Measurements from ENCODE around the gene RGS5.

Gene RGS5

GRCh38 chr1:163162381-163162914 lies 40.3 kb downstream of the RGS5 start:
- no peak for DNase-seq
- intact Hi-C loops (cut with DNase I; ENCODE audit: low total_unique reads) = no loop called here
- peaks cover 0 to 76% (median 44%) of the 10 kb centered on the region in 4 donors for H3K4me1 ChIP-seq
- no peaks in the 10 kb centered on the region for H3K27me3 ChIP-seq
- H3K4me3 ChIP-seq = no peak overlapping the region
- TF ChIP-seq CTCF (IDR thresholded peaks at IDR 0.05) = no peak
- no peaks in the 10 kb centered on the region for H3K9me3 ChIP-seq
- H3K36me3 ChIP-seq = peaks cover 0 to 20% (median 9%) of the 10 kb centered on the region in 3 donors
- peak overlapping the region; percentile 60 to 63 for H3K27ac ChIP-seq

- Histone ChIP-seq H3K27me3 (no peaks in the 10 kb centered on the region), H3K27ac (peak overlapping the region; percentile 60 to 63), H3K4me3 (no peak overlapping the region), H3K36me3 (peaks cover 0 to 22% (median 9%) of the 10 kb centered on the region in 3 donors), H3K9me3 (no peaks in the 10 kb centered on the region), H3K4me1 (peaks cover 0 to 74% (median 42%) of the 10 kb centered on the region in 4 donors)
- DNase-seq = no peak
- TF ChIP-seq CTCF (IDR thresholded peaks at IDR 0.05) = no peak
- intact Hi-C loops (cut with DNase I; ENCODE audit: low total_unique reads) = no loop called here
Observed at GRCh38 chr1:163161841-163162240, 40.9 kb downstream of the RGS5 start.

GRCh38 chr1:163161337-163161736 lies 41.4 kb downstream of the RGS5 start:
- intact Hi-C loops (cut with DNase I; ENCODE audit: low total_unique reads) = no loop called here
- Histone ChIP-seq H3K36me3 (peaks cover 0 to 22% (median 9%) of the 10 kb centered on the region in 3 donors), H3K9me3 (no peaks in the 10 kb centered on the region), H3K4me3 (no peak overlapping the region), H3K4me1 (peaks cover 0 to 69% (median 40%) of the 10 kb centered on the region in 4 donors), H3K27me3 (no peaks in the 10 kb centered on the region), H3K27ac (peak overlapping the region; percentile 28 to 60)
- no peak for TF ChIP-seq CTCF (IDR thresholded peaks at IDR 0.05)
- DNase-seq = no peak

DNA sequence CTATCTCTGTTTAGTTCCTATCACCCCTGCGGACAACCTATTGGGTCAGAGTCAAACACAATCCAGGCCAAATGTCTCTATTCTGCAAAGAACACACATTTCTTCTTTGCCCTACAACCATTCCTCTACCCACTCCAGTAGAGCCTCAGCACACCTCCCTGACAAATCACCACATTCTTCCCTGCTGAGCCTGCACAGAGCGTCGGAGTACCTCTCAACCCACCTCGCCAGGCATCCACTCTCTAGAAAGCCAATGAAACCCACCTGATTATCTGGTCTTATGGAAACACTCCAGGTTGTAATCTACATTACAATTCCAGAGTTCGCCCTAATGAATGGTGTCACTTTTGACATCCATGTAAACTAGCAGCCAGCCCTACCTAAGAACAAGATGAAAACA lies 47.1 kb downstream of the RGS5 start:
- peaks cover 0 to 51% (median 11%) of the 10 kb centered on the region in 4 donors for H3K4me1 ChIP-seq
- peaks cover 12 to 24% (median 23%) of the 10 kb centered on the region in 3 donors for H3K36me3 ChIP-seq
- no peak for TF ChIP-seq CTCF (IDR thresholded peaks at IDR 0.05)
- H3K27ac ChIP-seq = peak overlapping the region; percentile 28 to 36
- H3K9me3 ChIP-seq = no peaks in the 10 kb centered on the region
- intact Hi-C loops (cut with DNase I; ENCODE audit: low total_unique reads) = no loop called here
- no peaks in the 10 kb centered on the region for H3K27me3 ChIP-seq
- no peak overlapping the region for H3K4me3 ChIP-seq
- DNase-seq = no peak

GRCh38 chr1:163148911-163149310 lies 53.8 kb downstream of the RGS5 start:
- Histone ChIP-seq H3K4me1 (peaks cover 0 to 65% (median 4%) of the 10 kb centered on the region in 4 donors), H3K27ac (peak overlapping the region; percentile 1 to 30), H3K9me3 (no peaks in the 10 kb centered on the region), H3K4me3 (no peak overlapping the region), H3K27me3 (no peaks in the 10 kb centered on the region), H3K36me3 (peaks cover 24 to 55% (median 48%) of the 10 kb centered on the region in 3 donors)
- TF ChIP-seq CTCF (IDR thresholded peaks at IDR 0.05) = no peak
- intact Hi-C loops (cut with DNase I; ENCODE audit: low total_unique reads) = no loop called here
- no peak for DNase-seq
